Measurements from ENCODE around the gene TADA1. TPM values are rescaled to one million over a fixed set of nuclear protein-coding genes. Genes with fewer than 3 reads are reported as not detected.
A peak's percentile ranks its signal among the peaks of the same experiment; 100 is the strongest.

Gene TADA1
- total RNA-seq, 4 donors from 2014 or later: 7.1 to 17.1 (median 10.7) TPM

DNA sequence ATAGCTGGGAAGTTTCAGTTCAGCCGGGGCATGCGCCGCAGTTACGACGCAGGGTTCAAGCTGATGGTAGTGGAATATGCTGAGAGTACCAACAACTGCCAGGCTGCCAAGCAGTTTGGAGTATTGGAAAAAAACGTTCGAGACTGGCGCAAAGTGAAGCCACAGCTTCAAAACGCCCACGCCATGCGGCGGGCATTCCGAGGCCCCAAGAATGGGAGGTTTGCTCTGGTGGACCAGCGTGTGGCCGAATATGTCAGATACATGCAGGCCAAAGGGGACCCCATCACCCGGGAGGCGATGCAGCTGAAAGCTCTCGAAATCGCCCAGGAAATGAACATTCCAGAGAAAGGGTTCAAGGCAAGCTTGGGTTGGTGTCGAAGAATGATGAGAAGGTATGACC, 26.9 kb downstream of the TADA1 start:
- H3K36me3 ChIP-seq: peaks cover 16 to 100% (median 42%) of the 10 kb centered on the region in 3 donors
- peaks cover 0 to 16% (median 0%) of the 10 kb centered on the region in 3 donors for H3K4me1 ChIP-seq
- H3K27ac ChIP-seq: no peak overlapping the region
- no peaks in the 10 kb centered on the region for H3K27me3 ChIP-seq
- no peak for DNase-seq
- H3K4me3 ChIP-seq: no peak overlapping the region
- 94 to 98% methylated on average over 15 to 18 of the region's 20 CpGs for WGBS, 2 donors
- intact Hi-C loops (cut with DNase I): no loop called here
- TF ChIP-seq POLR2A (IDR thresholded peaks at IDR 0.05): no peak
- no peaks in the 10 kb centered on the region for H3K9me3 ChIP-seq

DNA sequence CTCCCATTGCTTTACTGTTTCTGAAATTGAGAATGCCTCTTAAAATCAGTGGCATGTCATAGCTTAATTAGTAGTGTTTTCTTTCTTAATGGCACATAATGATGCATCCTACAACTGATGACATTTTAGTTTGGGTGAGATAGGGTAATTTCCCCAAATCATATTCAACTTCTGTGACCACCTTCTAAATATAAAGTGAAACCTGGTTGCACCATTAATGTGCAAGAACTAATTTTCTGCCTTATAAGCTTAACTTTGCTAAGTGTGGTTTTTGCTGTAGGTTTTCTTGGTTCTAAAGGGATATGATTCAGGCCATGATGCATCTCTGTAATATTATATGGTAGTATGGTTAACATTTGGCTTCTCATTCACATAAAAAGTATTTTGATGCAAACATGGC, 27.9 kb downstream of the TADA1 start:
- H3K4me3 ChIP-seq: no peak overlapping the region
- peaks cover 25 to 100% (median 49%) of the 10 kb centered on the region in 3 donors for H3K36me3 ChIP-seq
- TF ChIP-seq, protein P1, sequence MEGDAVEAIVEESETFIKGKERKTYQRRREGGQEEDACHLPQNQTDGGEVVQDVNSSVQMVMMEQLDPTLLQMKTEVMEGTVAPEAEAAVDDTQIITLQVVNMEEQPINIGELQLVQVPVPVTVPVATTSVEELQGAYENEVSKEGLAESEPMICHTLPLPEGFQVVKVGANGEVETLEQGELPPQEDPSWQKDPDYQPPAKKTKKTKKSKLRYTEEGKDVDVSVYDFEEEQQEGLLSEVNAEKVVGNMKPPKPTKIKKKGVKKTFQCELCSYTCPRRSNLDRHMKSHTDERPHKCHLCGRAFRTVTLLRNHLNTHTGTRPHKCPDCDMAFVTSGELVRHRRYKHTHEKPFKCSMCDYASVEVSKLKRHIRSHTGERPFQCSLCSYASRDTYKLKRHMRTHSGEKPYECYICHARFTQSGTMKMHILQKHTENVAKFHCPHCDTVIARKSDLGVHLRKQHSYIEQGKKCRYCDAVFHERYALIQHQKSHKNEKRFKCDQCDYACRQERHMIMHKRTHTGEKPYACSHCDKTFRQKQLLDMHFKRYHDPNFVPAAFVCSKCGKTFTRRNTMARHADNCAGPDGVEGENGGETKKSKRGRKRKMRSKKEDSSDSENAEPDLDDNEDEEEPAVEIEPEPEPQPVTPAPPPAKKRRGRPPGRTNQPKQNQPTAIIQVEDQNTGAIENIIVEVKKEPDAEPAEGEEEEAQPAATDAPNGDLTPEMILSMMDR (IDR thresholded peaks at IDR 0.05): no peak
- TF ChIP-seq POLR2A (IDR thresholded peaks at IDR 0.05): no peak
- peaks cover 0 to 26% (median 8%) of the 10 kb centered on the region in 3 donors for H3K4me1 ChIP-seq
- intact Hi-C loops (cut with DNase I): no loop called here
- no peaks in the 10 kb centered on the region for H3K9me3 ChIP-seq
- H3K27ac ChIP-seq: no peak overlapping the region
- no peaks in the 10 kb centered on the region for H3K27me3 ChIP-seq
- DNase-seq: no peak

DNA sequence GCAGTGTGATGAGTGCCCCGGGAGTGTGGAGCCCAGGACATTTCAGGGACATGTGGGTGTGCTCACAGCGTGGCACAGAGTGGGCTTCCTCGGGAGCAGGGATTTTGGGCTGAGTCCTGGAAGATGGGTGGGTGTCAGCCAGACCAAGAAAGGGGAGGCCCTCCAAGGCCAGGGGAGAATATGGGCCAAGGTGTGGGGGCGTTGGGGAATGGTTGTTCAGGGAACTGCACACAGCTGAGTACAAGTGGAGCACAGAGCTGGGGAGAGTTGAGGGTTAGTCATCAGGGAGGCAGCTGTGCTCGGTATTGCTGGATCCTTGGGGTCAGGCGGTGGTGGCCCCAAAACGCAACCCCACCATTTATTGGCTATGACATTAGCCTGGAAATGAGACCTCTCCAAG, 31.3 kb downstream of the TADA1 start:
- peaks cover 11 to 60% (median 19%) of the 10 kb centered on the region in 3 donors for H3K4me1 ChIP-seq
- intact Hi-C loops (cut with DNase I): no loop called here
- WGBS, 2 donors: 64 to 73% methylated on average over 7 of the region's 7 CpGs

DNA sequence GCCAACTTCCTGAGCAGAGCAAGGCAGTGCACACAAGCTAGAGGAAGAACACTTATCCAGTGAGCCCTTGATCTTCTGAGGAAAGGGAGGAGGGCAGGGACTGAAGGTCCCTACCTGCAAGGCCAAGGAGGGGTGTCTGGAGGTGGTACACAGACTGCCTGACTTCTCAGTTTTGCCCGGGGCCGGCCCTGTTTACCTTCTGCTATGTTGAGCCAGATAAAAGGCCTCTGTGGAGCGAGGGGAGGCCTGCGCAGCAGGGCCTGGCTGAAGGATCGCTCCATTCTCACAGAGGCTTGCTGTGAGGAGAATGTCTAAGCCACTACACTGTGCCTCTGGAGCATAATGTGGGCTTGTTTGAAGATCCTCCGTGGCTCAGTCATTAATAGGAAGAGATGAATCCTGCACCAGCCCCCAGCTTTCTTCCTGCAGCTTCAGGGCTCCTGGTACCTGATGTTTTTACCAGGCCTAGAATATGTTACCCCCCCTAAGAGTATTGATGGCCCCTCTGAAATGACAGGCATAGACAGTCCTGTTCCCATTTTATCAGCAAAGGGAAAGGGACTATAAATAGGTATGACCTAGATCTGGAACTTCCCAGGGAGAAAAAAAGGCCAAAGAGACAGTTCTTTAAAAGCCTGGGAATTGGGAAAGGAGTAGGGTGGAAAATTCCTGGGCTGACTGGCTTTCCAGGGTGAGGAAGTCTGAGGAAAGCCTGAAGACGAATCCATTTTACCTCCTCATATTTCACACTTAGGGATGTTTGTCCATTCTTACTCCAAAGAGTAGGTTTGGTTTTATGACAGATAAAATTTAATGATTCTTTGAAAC, 32.1 kb downstream of the TADA1 start:
- Histone ChIP-seq H3K36me3 (peaks cover 19 to 83% (median 24%) of the 10 kb centered on the region in 3 donors), H3K27ac (peak overlapping the region in 2 of 4 donors; percentile 0 to 15), H3K27me3 (no peaks in the 10 kb centered on the region), H3K4me1 (peaks cover 11 to 61% (median 19%) of the 10 kb centered on the region in 3 donors), H3K9me3 (no peaks in the 10 kb centered on the region), H3K4me3 (no peak overlapping the region)
- intact Hi-C loops (cut with DNase I): no loop called here
- no peak for TF ChIP-seq POLR2A (IDR thresholded peaks at IDR 0.05)
- TF ChIP-seq, protein P1 (IDR thresholded peaks at IDR 0.05): no peak
- DNase-seq: no peak
- WGBS, 2 donors: 76 to 92% methylated on average over 3 to 6 of the region's 7 CpGs

More for the DNA sequence above, 31.3 kb downstream of the TADA1 start:
- no peak for DNase-seq
- Histone ChIP-seq H3K36me3 (peaks cover 27 to 91% (median 32%) of the 10 kb centered on the region in 3 donors), H3K27me3 (no peaks in the 10 kb centered on the region), H3K4me3 (no peak overlapping the region), H3K9me3 (no peaks in the 10 kb centered on the region), H3K27ac (peak overlapping the region in 2 of 4 donors; percentile 8 to 22)
- no peak for TF ChIP-seq POLR2A (IDR thresholded peaks at IDR 0.05)
- TF ChIP-seq, protein P1 (IDR thresholded peaks at IDR 0.05): no peak

DNA sequence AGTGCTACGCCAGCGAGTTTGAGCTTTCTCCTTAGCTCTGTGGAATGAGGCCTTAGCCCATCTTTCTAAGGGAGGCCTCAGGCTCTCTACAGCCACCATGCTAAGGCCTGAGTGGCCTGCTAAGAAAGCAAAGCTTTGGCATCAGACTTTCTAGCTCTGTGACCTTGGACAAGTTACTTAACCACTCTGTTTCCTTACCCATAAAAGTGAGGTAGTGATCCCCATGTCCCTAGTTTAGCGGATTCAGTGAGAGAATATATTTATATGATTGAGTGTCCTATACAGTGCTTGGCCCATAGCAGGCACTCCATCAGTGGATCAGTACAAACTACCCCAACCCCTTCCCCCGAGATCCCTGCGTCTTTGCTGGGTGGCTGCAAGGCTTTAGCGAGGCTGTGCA, 32.7 kb downstream of the TADA1 start:
- H3K4me3 ChIP-seq: no peak overlapping the region
- H3K4me1 ChIP-seq: peaks cover 11 to 67% (median 25%) of the 10 kb centered on the region in 3 donors
- no peaks in the 10 kb centered on the region for H3K27me3 ChIP-seq
- 88 to 95% methylated on average over 2 to 3 of the region's 6 CpGs for WGBS, 2 donors
- no peak overlapping the region for H3K27ac ChIP-seq
- intact Hi-C loops (cut with DNase I): no loop called here
- peaks cover 16 to 76% (median 19%) of the 10 kb centered on the region in 3 donors for H3K36me3 ChIP-seq
- TF ChIP-seq POLR2A (IDR thresholded peaks at IDR 0.05): no peak
- TF ChIP-seq, protein P1 (IDR thresholded peaks at IDR 0.05): no peak
- DNase-seq: no peak
- no peaks in the 10 kb centered on the region for H3K9me3 ChIP-seq

All from esophagus squamous epithelium (tissue), 5 donors.